ENCODE results near the gene CABYR.

DNA sequence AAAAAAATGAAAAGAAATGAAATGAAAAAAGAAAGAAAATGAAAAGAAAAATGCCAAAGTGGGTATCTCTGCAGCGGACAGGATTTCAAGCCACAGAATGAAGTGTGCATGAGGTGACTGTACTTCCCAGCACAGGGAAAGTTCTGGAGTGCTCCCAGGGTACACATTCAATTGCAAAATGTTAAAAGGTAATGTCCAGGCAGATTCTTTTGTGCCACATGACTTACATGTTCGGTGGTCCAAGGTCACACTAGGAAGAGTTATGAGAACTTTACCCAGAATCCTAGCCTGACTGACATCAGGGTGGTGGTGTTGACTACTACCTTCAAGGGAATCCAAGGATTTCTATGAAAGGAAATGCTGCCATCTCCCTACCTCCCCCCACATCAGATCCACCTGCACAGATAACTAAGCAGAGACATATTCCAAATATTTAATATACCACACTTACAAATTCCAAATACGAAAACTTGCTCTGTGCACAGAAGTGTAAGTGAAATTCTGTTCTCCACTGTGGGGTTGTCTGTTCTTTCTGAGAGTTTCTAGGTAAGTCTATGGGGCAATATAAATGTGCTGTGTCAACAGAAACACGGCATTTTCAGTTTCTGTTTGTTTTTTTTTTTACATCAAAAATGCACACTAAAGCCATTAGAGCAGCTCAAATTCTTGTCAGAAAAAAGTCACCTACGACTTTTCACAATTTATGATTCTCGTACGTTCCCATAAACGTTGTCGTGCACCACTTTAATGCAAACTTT, 56.6 kb downstream of the CABYR start:
- TF ChIP-seq ZNF19 (tag by site-specific recombination; IDR thresholded peaks at IDR 0.05; ENCODE audit: low read depth) (no peak), YY1 (tag by site-specific recombination; IDR thresholded peaks at IDR 0.05) (no peak), ZNF596 (tag by site-specific recombination; IDR thresholded peaks at IDR 0.05) (no peak), BCL6B (tag by site-specific recombination; IDR thresholded peaks at IDR 0.05) (no peak)
